Prostate gland (tissue), 2 donors: Measurements from ENCODE around the gene FUOM.

Source experiments
- POLR2A ChIP-seq: fragments of 450-650 bp; IDR thresholded peaks from one replicate; pipeline ENCODE4 v1.6.1; 2016; ENCODE audit warnings: antibody characterized with exemption, mild to moderate bottlenecking
- TF ChIP-seq, protein P1 (sequence below), 4 experiments: fragments of 200-600 bp in 2 of 4; fragments of 450-650 bp in 2 of 4; sonication (generic) in 2 of 4; IDR thresholded peaks; 1 replicate in 3 of 4; 2 replicates in 1 of 4; pipeline ENCODE4 v1.5.1; 2016 to 2019; ENCODE audit warnings: antibody characterized with exemption in 4 of 4, mild to moderate bottlenecking in 2 of 4, moderate library complexity in 2 of 4

GRCh38 chr10:133384071-133384470 is 26.3 kb upstream of the FUOM start:
- TF ChIP-seq, protein P1, sequence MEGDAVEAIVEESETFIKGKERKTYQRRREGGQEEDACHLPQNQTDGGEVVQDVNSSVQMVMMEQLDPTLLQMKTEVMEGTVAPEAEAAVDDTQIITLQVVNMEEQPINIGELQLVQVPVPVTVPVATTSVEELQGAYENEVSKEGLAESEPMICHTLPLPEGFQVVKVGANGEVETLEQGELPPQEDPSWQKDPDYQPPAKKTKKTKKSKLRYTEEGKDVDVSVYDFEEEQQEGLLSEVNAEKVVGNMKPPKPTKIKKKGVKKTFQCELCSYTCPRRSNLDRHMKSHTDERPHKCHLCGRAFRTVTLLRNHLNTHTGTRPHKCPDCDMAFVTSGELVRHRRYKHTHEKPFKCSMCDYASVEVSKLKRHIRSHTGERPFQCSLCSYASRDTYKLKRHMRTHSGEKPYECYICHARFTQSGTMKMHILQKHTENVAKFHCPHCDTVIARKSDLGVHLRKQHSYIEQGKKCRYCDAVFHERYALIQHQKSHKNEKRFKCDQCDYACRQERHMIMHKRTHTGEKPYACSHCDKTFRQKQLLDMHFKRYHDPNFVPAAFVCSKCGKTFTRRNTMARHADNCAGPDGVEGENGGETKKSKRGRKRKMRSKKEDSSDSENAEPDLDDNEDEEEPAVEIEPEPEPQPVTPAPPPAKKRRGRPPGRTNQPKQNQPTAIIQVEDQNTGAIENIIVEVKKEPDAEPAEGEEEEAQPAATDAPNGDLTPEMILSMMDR (IDR thresholded peaks at IDR 0.05) = no peak
- no peak for TF ChIP-seq POLR2A
